HepG2 (cell line): Measurements from ENCODE around the gene MAN2A2. TPM values are rescaled to one million over a fixed set of nuclear protein-coding genes. Genes with fewer than 3 reads are reported as not detected.

ENCODE experiments used
- ATAD3A ChIP-seq: sonication (generic); formaldehyde crosslinking; IDR thresholded peaks from 2 replicates; pipeline ENCODE4 v1.4.0; 2020; ENCODE audit warnings: missing genetic modification reagents
- ATRX ChIP-seq: sonication (generic); formaldehyde crosslinking; IDR thresholded peaks from 2 replicates; pipeline ENCODE4 v1.4.0; 2020; ENCODE audit warnings: missing genetic modification reagents, borderline replicate concordance
- CAMTA2 ChIP-seq: sonication (generic); formaldehyde crosslinking; IDR thresholded peaks from 2 replicates; pipeline ENCODE4 v1.4.0; 2020; ENCODE audit warnings: mild to moderate bottlenecking, missing genetic modification reagents, borderline replicate concordance
- FOXJ3 ChIP-seq: sonication (generic); formaldehyde crosslinking; IDR thresholded peaks from 2 replicates; pipeline ENCODE4 v1.4.0; 2020; ENCODE audit warnings: missing genetic modification reagents, mild to moderate bottlenecking, borderline replicate concordance
- GABPA ChIP-seq, 2 experiments: IDR thresholded peaks; 2 replicates each; pipeline ENCODE4 v1.6.1; 2011 to 2016; ENCODE audit warnings: low read depth in 2 of 2, low read length in 1 of 2, missing biosample characterization in 1 of 2, missing genetic modification characterization in 1 of 2
- MBNL3 ChIP-seq: fragments of 250-450 bp; sonication (Bioruptor Pico); conservative IDR thresholded peaks from 2 replicates; pipeline ENCODE4 v1.8.0; 2022; ENCODE audit warnings: mild to moderate bottlenecking, inconsistent platforms
- MED8 ChIP-seq: sonication (generic); formaldehyde crosslinking; IDR thresholded peaks from 2 replicates; pipeline ENCODE4 v1.8.1; 2023; ENCODE audit warnings: mild to moderate bottlenecking, missing genetic modification reagents; ENCODE audit not compliant: insufficient replicate concordance
- MTA1 ChIP-seq: sonication (generic); formaldehyde crosslinking; IDR thresholded peaks from 2 replicates; pipeline ENCODE4 v1.4.0; 2020; ENCODE audit warnings: missing genetic modification reagents, mild to moderate bottlenecking, borderline replicate concordance
- NR1H2 ChIP-seq: sonication (generic); formaldehyde crosslinking; IDR thresholded peaks from 2 replicates; pipeline ENCODE4 v1.8.1; 2022; ENCODE audit warnings: low read depth, missing genetic modification reagents, borderline replicate concordance
- NRL ChIP-seq: sonication (generic); formaldehyde crosslinking; IDR thresholded peaks from 2 replicates; pipeline ENCODE4 v1.5.0; 2020; ENCODE audit warnings: missing genetic modification reagents, mild to moderate bottlenecking, moderate library complexity, borderline replicate concordance
- SP5 ChIP-seq: IDR thresholded peaks from 2 replicates; pipeline ENCODE4 v1.6.1; 2016; ENCODE audit warnings: low read depth, borderline replicate concordance
- SPEN ChIP-seq: sonication (generic); formaldehyde crosslinking; IDR thresholded peaks from 2 replicates; pipeline ENCODE4 v1.5.1; 2020; ENCODE audit warnings: low read depth, mild to moderate bottlenecking, missing genetic modification reagents
- ZFP82 ChIP-seq: sonication (generic); formaldehyde crosslinking; IDR thresholded peaks from 2 replicates; pipeline ENCODE4 v1.5.1; 2020; ENCODE audit warnings: mild to moderate bottlenecking, missing genetic modification reagents, borderline replicate concordance
- ZKSCAN8 ChIP-seq: IDR thresholded peaks from 2 replicates; pipeline ENCODE4 v1.6.1; 2016; ENCODE audit warnings: borderline replicate concordance, missing genetic modification reagents, missing compliant biosample characterization
- ZNF160 ChIP-seq: sonication (generic); formaldehyde crosslinking; IDR thresholded peaks from 2 replicates; pipeline ENCODE4 v1.8.0; 2022; ENCODE audit warnings: mild to moderate bottlenecking, inconsistent platforms, missing genetic modification reagents
- ZNF335 ChIP-seq: sonication (generic); formaldehyde crosslinking; IDR thresholded peaks from 2 replicates; pipeline ENCODE4 v1.4.0; 2020; ENCODE audit warnings: missing genetic modification reagents
- ZNF773 ChIP-seq: sonication (generic); formaldehyde crosslinking; IDR thresholded peaks from 2 replicates; pipeline ENCODE4 v1.4.0; 2020; ENCODE audit warnings: missing genetic modification reagents, borderline replicate concordance
- polyA plus RNA-seq, 8 experiments: library from polyadenylated mRNA; depleted of rRNA in 3 of 8; stranded (reverse) in 7 of 8; unstranded in 1 of 8; fragments of >200 nt; fragmentation: Illumina TruSeq in 4 of 8; extraction: Trizol in 4 of 8; gene quantifications; 2 replicates each; pipeline versions ENCODE4 v1.2.1 to v1.2.3, GENCODE V29; 2011 to 2016; ENCODE audit warnings: low read depth in 4 of 8, missing spikeins in 1 of 8, mixed read lengths in 1 of 8; ENCODE audit not compliant: insufficient read depth in 1 of 8
- total RNA-seq, 5 experiments: library from RNA; depleted of rRNA; stranded (reverse); fragments of >200 nt; fragmentation: Illumina TruSeq; extraction: Trizol; gene quantifications; 2 replicates each; pipeline ENCODE4 v1.2.3, GENCODE V29; 2016; ENCODE audit warnings: low read depth in 1 of 5
- TF ChIP-seq, protein P1 (sequence below): sonication (generic); formaldehyde crosslinking; IDR thresholded peaks from 2 replicates; pipeline ENCODE4 v1.4.0; 2020; ENCODE audit warnings: mild to moderate bottlenecking, missing genetic modification reagents, borderline replicate concordance
- TF ChIP-seq, protein P2 (sequence below): sonication (generic); formaldehyde crosslinking; IDR thresholded peaks from 2 replicates; pipeline ENCODE4 v1.8.0; 2023; ENCODE audit warnings: mild to moderate bottlenecking, missing genetic modification reagents
- TF ChIP-seq, protein P3 (sequence below): sonication (generic); formaldehyde crosslinking; conservative IDR thresholded peaks from 2 replicates; pipeline ENCODE4 v1.8.0; 2022; ENCODE audit warnings: missing genetic modification reagents

MAN2A2 gene
- total and polyA plus RNA-seq, 2 of the 13 experiments (the other 11 are each of a cell fraction or from before 2014, with no cell fraction given): 17.5 to 51.5 TPM

DNA sequence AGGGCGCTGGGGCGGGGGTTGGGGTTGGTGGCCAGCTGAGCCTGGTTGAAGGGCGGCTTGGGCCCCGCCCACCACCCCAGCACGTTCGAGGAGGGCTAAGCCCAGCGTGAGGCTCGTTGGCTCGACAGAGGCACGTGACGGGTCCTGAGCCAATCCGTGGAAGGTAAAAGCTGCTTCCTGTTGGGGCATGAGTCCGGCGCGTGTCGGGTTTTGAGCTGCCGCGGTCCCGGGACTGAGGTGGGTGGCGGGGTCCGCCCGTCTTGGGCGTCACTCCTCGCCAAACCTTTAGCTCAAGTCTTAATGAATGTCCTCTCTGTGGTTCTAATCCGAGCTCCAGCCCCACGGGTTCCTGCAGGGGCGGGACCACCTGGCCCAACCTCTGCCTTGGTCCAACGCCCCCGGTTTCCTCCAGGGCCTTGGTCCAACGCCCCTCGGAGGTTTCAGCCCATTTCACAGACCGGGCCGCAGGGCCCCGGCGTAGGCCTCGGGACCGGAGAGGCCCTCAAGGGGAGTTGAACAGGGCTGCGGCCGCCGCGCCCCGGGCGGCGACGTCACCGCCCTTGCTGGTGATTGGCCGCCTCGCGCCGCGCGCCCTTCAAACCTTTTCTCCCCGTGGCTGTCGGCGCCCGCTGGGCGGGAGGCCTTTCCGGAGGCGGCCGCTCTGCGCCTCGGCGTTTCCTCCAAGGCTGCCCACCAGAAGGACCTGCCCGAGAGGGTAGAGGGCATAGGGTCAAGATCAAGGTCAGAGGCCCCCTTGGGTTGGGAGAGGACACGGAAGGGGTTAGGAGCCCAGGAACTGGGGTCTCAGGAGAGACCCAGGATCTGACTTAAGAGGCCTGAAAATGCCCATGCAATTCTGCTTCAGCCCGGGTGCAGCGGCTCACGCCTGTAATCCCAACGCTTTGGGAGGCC lies 51.9 kb downstream of the MAN2A2 start, which contains the start of gene RCCD1 (continued):
- TF ChIP-seq, protein P1, sequence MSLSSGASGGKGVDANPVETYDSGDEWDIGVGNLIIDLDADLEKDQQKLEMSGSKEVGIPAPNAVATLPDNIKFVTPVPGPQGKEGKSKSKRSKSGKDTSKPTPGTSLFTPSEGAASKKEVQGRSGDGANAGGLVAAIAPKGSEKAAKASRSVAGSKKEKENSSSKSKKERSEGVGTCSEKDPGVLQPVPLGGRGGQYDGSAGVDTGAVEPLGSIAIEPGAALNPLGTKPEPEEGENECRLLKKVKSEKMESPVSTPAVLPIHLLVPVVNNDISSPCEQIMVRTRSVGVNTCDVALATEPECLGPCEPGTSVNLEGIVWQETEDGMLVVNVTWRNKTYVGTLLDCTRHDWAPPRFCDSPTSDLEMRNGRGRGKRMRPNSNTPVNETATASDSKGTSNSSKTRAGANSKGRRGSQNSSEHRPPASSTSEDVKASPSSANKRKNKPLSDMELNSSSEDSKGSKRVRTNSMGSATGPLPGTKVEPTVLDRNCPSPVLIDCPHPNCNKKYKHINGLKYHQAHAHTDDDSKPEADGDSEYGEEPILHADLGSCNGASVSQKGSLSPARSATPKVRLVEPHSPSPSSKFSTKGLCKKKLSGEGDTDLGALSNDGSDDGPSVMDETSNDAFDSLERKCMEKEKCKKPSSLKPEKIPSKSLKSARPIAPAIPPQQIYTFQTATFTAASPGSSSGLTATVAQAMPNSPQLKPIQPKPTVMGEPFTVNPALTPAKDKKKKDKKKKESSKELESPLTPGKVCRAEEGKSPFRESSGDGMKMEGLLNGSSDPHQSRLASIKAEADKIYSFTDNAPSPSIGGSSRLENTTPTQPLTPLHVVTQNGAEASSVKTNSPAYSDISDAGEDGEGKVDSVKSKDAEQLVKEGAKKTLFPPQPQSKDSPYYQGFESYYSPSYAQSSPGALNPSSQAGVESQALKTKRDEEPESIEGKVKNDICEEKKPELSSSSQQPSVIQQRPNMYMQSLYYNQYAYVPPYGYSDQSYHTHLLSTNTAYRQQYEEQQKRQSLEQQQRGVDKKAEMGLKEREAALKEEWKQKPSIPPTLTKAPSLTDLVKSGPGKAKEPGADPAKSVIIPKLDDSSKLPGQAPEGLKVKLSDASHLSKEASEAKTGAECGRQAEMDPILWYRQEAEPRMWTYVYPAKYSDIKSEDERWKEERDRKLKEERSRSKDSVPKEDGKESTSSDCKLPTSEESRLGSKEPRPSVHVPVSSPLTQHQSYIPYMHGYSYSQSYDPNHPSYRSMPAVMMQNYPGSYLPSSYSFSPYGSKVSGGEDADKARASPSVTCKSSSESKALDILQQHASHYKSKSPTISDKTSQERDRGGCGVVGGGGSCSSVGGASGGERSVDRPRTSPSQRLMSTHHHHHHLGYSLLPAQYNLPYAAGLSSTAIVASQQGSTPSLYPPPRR (CRISPR knock-in tag): no peak
- TF ChIP-seq NRL (CRISPR knock-in tag) (peak; percentile 24; the same call in 1 of the 2 replicates), SPEN (CRISPR knock-in tag) (peak; percentile 55), ZFP82 (CRISPR knock-in tag) (no peak), GABPA (IDR thresholded peaks at IDR 0.05; ENCODE audit: low read depth, low read length) (0 out of 2 replicates have a peak, but pooled peaks have one; percentile 8), GABPA (CRISPR knock-in tag; IDR thresholded peaks at IDR 0.05; ENCODE audit: low read depth) (peak; percentile 61), ZKSCAN8 (CRISPR knock-in tag) (peak; percentile 27; the same call in 1 of the 2 replicates), SP5 (CRISPR knock-in tag) (peak; percentile 66), MBNL3 (CRISPR knock-in tag) (no peak), ZNF335 (CRISPR knock-in tag) (no peak; the same call in none of the 2 replicates), ZNF160 (CRISPR knock-in tag) (0 out of 2 replicates have a peak, but pooled peaks have one; percentile 63), ATAD3A (no peak), NR1H2 (peak; percentile 77; the same call in 1 of the 2 replicates), ATRX (CRISPR knock-in tag) (no peak), CAMTA2 (CRISPR knock-in tag) (no peak), ZNF773 (CRISPR knock-in tag) (no peak), MTA1 (0 out of 2 replicates have a peak, but pooled peaks have one; percentile 19), FOXJ3 (peak; percentile 56; the same call in 1 of the 2 replicates), MED8 (CRISPR knock-in tag) (peak; percentile 30)
- TF ChIP-seq, protein P2, sequence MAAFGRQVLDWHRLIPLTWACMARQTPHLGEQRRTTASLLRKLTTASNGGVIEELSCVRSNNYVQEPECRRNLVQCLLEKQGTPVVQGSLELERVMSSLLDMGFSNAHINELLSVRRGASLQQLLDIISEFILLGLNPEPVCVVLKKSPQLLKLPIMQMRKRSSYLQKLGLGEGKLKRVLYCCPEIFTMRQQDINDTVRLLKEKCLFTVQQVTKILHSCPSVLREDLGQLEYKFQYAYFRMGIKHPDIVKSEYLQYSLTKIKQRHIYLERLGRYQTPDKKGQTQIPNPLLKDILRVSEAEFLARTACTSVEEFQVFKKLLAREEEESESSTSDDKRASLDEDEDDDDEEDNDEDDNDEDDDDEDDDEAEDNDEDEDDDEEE (CRISPR knock-in tag): no peak
- TF ChIP-seq, protein P3, sequence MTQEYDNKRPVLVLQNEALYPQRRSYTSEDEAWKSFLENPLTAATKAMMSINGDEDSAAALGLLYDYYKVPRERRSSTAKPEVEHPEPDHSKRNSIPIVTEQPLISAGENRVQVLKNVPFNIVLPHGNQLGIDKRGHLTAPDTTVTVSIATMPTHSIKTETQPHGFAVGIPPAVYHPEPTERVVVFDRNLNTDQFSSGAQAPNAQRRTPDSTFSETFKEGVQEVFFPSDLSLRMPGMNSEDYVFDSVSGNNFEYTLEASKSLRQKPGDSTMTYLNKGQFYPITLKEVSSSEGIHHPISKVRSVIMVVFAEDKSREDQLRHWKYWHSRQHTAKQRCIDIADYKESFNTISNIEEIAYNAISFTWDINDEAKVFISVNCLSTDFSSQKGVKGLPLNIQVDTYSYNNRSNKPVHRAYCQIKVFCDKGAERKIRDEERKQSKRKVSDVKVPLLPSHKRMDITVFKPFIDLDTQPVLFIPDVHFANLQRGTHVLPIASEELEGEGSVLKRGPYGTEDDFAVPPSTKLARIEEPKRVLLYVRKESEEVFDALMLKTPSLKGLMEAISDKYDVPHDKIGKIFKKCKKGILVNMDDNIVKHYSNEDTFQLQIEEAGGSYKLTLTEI (CRISPR knock-in tag): no peak
